Activated gamma-delta T cell treated with Interleukin-2 at 50 U/mL for 16 hours (primary cell): ENCODE measurements around the gene HK1.
"Not testable (repeated sequence)": the region's sequence is repeated elsewhere in the genome, so short reads cannot be mapped to it uniquely, and the experiment has no call there.

Source experiments
- DNase-seq: peaks from one replicate; pipeline ENCODE4 v3.0.0-alpha.2; 2020

The HK1 gene

DNA sequence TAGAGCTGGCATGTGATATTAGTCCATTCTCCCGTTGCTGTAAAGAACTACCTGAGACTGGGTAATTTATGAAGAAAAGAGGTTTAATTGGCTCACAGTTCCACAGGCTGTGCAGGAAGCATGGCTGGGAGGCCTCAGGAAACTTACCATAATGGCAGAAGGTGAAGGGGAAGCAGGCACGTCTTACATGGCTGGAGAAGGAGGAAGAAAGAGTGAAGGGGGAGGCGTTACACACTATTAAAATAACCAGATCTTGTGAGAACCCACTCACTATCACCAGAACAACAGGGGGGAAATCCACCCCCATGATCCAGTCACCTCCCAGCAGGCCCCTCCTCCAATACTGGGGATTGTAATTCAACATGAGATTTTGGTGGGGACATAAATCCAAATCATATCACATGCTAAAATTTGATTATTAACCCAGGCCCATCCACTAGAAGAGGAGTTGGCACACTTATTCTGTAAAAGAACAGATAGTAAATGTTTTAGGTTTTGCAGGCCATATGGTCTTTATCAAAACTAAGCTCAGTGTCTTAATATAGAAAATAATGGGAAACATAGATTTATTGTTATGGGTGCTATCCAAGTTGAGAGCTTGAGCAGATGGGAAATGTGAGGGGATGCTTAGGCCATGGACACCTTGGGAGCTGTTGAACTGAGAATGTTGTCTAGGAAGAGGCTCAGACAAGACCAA, 18.6 kb upstream of the HK1 start:
- no peak for DNase-seq

DNA sequence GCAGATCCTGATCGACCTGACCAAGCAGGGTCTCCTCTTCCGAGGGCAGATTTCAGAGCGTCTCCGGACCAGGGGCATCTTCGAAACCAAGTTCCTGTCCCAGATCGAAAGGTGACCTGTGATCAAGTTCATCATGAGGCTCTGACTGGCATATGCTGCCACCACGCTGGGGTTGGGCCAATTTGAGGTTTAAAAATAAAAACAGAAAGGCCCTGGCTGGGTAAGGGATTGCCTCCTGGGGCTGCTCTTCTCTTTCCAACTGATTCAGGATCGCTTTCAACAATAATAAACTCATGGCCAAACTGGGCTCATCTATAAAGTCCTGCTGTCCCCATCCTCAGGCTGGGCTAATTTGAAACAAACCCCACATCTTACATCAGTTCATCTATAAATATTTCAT, 17.1 kb upstream of the HK1 start:
- no peak for DNase-seq

DNA sequence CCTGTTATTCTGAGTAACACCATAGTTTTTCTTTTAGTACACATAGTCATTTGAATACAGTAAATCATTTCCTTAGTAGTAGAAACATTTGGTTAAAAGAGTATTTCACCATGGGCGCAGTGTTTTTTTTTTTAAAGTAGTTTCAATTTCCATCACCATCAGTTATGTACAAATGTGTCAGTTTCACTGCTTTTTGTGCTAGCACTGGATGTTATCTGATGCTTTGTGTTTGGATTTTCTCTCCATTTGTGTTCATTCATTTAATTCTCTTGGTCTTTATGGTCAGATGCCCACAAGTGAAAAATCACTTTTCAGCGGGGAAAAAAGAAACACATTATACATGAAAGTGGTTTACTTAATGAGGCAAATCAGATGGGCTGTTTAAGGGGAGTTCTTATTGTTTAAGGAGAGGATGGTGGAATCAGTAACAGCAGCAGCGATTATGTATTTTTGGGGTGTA, 16.0 kb upstream of the HK1 start:
- DNase-seq = no peak

DNA sequence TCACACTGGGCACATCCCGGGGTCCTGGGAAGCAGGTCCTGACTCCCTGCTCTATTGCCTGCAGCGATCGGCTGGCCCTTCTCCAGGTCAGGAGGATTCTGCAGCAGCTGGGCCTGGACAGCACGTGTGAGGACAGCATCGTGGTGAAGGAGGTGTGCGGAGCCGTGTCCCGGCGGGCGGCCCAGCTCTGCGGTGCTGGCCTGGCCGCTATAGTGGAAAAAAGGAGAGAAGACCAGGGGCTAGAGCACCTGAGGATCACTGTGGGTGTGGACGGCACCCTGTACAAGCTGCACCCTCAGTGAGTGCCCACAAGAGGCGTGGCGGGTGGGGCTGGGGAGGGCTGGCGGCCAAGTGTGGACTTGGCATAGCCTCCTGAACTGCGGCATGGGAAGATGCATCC, 12.8 kb upstream of the HK1 start:
- no peak for DNase-seq

DNA sequence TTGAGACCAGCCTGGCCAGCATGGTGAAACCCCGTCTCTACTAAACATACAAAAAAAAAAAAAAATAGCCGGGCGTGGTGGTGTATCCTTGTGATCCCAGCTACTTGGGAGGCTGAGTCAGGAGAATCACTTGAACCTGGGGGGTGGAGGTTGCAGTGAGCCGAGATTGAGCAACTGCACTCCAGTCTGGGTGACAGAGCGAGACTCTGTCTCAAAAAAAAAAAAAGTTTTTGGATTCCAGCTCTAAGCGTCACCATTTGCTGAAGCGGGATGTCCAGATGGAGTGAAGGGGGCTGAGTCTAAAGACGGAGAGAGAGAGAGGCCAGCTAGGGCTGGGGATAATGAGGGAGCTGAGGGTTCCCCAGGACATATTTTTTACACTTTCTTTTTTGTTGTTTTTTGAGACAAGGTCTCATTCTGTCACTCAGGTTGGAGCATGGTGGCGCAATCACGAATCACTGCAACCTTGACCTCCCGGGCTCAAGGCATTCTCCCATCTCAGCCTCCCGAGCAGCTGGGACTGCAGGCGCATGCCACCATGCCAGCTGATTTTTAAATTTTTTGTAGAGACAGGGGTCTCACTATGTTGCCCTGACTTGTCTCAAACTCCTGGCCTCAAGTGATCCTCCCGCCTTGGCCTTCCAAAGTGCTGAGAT, 9.4 kb upstream of the HK1 start:
- no peak for DNase-seq

DNA sequence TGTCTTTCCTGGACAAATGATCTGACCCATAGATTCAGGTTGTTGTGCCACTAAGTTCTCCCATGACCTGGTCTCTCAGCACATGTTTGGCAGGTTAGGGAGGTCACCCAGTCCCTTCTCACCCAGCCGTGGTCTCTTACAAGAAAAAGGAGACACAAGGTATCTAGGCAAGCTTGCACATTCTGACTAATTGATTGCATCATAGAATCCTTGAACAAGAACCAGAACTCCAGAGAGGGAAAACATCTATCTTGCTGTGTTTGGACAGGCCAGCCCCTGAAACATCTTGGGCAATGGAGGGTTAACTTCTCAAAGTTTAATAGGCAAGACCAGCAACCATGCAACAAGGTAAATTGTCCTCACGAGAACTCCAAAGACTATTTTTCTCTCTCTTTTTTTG, 8.5 kb upstream of the HK1 start:
- no peak for DNase-seq

DNA sequence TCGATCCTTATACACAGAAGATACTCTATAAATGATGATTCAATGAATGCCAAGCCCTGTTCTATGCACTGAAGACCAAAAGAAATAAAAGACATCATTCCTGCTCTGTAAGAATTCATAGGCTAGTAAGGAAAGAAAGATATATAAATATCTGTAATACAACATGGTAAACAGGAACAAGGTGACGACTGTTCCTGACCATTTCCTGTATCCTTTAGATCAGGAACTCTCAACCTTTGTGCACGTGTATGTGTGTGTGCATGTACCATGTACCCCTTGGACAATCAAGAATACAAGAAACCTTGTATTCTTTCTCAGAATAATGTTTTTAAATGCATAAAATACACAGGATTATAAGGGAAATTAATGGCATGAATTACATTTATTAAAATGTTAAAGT, 7.3 kb upstream of the HK1 start:
- no peak for DNase-seq

DNA sequence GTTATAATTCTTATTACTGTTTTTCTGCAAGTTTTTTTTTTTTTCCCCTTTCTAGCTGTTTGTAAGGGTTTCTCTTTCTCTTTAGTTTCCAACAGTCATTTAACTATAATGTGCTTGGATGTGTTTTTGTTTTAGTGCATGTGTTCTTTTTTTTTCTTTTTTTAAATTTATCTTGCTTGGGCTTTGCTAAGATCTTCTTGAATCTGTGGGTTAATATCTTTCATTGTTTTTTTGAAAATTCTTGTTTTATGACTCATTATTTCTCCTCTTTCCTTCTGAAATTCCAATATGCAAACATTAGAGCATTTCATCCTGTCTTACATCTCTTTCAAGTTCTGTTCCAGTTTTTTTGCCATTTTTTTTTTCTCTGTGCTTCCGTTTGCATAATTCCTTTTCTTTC, 5.7 kb upstream of the HK1 start:
- DNase-seq = no peak

DNA sequence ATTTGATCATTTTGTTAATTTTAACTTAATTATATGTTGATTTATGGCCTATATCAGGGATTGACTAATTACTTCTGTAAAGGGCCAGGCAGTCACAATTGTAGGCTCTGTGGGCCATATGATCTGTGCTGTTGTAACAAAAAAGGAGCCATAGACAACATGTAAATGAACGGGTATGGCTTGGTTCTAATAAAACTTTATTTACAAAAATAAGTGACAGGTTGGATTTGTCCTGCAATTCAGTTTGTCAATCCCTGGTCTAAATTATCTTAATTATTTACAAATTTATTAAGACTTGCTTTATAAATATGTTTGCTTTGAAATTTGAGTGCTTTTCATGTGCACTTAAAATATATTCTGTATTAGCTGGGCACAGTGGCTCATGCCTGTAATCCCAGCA, 2.9 kb upstream of the HK1 start:
- no peak for DNase-seq

DNA sequence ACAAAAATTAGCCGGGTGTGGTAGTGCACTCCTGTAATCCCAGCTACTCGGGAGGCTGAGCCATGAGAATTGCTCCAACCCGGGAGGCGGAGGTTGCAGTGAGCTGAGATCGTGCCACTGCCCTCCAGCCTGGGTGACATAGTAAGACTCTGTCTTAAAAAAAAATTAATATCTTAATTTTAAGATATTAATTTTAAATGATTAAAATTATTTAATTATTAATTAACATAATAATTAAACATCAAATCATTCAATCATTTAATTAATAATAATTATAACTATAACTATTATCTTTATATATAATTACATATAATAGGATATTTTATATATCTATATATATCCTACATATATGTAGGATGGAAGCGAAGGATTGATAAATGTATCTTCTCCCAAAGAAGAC, 1.8 kb upstream of the HK1 start:
- DNase-seq = no peak

DNA sequence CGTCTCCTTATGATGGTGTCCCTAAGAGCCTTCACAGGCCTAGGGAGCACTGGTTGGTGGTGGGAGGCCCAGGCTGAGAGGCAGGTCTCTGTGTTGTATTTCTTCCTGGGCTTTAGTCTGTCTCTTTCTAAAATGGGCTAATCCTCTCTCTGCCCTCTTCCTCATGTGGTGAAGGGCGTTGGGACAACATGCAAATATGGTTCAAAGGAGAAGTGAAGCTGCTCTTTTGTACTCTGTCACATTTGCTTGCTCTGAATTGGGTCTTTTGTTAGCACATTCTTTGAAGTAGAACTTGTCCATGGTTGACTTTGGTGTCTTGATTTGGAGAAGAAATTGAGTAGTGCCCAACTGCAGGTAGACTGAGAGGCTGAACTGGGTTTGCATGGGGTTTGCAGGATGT, 814 bp downstream of the HK1 start:
- no peak for DNase-seq

DNA sequence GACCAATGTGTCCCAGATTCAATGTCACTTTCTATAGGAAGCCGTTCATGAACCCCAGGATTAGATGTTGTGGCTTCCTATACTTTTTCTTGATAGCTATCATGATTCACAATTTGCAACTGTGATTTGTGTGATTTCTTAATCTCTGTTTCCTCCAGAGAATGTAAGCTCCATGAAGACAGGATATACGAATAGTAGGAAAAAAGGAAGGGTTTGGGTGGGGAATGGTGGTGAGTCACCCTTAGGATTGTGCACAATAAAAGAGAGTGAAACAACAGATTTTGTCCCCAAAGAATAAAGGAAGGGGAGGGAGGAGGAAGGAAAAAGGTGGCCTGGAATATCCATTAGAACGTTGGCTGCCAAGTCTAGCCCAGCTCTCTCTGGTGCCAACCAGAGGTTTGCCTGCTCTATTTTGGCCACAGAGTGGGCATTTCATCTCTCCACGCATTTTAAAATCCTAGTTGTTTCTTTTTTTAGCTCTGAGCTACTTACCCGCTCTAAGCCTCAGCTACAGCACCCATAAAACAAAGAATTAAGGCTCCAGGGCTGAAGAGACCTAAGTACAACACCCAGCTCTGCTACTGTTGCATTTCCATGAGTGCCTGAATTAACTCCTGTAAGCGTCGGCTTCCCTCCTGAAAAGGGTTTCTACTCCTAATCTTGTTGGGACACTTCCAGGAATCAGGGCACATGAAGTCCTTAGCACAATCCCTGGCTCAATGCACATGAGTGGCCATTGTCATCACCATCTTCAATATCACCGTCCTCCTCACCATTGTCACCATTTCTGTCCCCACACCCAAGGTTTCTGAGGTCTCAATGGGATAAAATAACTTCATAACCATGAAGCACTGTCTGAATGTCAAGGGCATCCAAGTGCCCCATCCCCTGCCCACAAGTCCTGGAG, 3.5 kb downstream of the HK1 start:
- no peak for DNase-seq

DNA sequence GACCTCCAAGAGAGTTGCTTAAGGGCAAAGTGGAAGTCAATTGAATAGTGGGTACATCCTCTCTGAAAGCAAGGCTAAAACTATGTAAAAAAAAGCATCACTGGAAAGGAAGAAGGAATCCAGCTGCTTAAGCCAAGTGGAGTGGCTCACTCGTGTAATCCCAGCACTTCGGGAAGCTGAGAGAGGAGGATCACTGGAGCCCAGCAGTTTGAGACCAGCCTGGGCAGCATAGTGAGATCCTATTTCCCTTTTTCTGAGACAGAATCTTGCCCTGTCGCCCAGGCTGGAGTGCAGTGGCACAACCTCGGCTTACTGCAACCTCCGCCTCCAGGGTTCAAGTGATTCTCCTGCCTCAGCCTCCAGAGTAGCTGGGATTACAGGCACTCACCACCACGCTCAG, 6.1 kb downstream of the HK1 start:
- not testable (repeated sequence) for DNase-seq

DNA sequence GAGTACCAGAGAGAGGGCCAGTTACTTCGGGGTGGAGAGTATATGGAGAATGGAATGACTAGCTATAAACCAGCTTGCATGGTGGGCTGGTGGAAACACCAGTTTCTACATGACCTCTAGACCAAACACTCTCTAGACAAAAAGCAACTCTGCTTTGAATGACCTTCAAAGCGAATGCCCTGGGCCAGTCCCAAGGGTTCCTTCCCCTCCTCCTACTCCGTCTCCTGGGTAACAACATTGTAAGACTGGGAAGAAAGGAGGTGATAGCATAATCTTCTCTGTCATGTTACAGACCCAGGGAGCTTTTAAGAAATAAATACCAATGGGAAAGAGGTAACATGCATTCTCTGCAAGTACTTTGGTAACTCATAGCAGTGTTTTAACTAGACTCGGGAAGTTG, 7.4 kb downstream of the HK1 start:
- DNase-seq = no peak

DNA sequence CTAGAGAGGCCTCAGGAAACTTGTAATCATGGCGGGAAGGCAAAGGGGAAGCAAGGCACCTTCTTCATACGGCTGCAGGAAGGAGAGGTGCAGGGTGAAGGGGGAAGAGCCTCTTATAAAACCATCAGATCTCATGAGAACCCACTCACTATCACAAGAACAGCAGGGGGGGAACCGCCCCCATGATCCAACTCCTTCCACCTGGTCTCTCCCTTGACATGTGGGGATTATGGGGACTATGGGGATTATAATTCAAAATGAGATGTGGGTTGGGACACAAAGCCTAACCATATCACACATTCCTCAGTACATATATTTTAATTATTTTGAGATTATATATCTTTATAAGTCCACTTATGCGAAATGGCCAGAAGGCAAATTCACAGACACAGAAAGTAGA, 8.9 kb downstream of the HK1 start:
- DNase-seq = no peak

DNA sequence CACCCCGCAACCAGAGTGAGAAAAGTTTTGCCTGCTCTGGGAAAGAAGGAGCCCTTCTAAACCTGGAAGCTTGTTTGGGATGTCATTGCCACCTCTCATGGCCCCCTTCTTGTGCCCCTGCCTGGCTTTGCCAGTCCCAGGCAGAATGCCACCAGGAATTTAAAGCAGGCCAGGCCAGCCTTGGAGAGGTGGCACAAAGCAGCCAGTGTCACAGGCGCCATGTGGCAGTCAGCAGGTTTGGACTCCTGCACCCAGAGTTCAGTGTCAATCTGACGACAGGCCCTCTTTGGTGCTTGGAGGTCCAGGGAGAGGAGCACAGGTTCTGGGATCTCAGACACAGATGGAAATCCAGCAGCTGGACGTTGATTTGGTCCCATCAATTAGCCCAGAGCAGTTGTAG, 12.7 kb downstream of the HK1 start:
- DNase-seq = no peak

DNA sequence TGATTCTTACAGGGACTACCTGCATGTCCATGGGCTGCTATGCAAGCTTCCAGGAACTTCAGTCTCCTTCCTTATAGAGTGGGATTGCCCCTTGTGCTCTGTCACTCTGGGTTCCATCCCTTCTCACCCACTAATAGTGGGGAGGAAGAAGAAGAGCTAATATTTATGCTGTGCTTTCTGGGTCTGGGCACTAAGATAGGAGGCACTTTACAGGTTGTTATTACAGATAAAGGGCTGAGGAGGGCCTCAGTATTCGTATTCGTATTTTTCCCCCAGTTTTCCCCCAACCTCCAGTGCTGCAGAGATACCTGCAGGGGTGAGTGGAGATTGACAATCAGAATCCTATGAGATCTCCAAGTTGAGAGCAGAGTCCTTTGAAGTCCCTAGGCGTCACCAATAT, 14.2 kb downstream of the HK1 start:
- DNase-seq = no peak

DNA sequence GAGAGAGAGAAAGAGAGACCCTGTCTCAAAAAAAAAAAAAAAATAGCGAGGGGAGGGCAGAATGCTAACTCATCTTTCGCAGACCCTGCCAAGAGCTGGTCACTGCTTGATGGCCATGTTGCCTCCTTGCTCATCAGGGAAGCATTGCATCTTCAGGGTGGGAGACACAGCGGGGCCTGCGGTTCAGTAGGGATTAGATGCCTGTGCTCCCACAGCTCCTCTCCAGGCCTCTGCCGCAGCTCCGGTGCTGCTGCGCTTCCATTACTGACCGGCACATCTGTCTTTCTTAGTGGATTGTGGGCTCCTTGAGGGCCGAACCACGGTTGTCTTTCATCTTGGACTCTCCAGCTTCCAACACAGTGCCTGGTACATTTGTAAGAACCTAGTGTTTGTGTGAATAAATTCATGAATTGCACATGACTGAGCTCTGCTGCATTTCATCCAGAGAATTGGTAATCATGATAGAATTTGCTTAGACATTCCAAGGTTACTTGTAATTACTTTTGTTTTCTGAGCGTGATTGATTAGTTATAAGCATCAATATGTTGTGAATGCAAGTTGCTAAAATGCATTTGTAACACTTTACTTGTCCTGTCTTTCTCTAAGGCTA, 16.8 kb downstream of the HK1 start:
- DNase-seq = no peak

DNA sequence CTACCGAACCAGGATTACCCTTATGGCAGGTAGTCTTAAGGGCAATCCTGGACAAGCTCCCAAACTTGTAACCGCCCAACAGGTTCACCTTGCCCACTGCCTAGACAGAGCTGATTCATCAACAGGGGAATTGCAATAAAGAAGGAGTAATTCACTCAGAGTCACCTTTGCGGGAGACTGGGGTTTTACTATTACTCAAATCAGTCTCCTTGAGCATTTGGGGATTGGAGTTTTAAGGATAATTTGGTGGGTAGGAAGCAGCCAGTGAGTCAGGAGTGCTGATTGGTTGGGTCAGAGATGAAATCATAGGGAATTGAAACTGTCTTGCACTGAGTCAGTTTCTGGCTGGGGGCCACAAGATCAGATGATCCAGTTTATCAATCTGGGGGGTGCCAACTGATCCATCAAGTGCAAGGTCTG, 25.3 kb downstream of the HK1 start:
- no peak for DNase-seq

DNA sequence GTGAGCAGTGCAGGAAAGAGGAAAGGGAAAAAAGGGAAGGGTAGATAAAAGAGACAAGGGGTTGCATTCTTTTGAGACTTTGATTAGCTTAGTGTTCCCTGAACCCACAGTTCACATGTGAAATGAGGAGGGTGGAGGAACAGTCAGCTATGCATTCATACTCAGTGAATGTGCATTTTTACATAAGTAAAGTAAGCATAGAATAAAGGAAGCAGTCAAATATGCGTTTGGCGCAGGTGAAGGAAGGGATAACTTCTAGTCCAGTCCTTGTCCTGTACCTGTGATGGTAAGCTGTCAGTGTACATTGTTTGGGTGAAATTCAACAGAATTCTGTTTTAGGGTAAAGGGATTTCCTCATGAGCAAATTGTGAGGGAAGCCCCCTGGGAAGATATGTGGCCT, 28.1 kb downstream of the HK1 start:
- no peak for DNase-seq

DNA sequence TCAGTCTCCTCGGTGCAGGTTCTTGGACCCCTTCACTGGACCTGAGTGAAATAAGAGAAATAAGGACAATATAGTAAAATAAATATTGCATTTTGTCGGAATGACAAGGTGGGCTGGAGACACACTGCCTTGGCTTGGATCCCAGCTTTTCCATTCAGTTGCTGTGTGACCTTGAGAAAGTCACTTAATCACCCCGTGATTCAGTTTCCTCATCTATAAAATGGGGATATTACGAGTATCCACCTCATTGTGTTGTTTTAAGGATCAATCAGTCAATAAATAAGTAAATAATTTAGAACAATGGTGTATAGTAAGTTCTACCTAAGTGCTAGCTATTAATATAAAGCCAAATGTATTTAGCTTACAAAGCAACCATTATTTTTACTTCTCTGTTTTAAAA, 29.1 kb downstream of the HK1 start:
- no peak for DNase-seq

DNA sequence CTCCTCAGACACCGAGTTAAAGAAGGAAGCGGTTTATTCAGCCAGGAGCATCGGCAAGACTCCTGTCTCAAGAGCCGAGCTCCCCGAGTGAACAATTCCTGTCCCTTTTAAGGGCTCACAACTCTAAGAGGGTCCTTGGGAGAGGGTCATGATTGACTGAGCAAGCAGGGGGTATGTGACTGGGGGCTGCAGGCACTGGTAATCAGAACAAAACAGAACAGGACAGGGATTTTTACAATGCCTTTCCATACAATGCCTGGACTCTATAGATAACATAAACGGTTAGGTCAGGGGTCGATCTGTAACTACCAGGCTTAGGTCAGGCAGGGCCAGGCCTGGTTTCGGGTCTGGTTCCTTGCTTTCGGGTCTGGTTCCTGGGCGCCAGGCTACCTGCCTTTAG, 30.0 kb downstream of the HK1 start:
- DNase-seq = not testable (repeated sequence)

DNA sequence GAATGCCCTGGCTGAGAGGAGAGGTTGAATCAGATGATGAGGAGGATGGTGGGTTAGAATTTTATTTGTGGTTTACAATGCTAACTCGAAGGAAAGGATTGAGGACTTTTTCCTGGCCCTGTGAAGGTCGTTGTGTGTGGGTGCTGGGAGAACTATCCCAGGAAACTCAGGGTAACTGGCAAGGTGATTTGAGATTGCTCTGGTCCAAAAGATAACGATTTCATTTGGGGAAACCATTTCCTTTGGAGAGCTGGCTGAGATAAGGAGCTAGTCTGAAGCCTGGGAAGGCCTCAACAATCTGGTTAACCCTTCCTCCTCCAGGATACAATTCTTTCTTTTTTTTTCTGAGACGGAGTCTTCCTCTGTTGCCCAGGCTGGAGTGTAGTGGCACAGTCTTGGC, 33.0 kb downstream of the HK1 start:
- no peak for DNase-seq

DNA sequence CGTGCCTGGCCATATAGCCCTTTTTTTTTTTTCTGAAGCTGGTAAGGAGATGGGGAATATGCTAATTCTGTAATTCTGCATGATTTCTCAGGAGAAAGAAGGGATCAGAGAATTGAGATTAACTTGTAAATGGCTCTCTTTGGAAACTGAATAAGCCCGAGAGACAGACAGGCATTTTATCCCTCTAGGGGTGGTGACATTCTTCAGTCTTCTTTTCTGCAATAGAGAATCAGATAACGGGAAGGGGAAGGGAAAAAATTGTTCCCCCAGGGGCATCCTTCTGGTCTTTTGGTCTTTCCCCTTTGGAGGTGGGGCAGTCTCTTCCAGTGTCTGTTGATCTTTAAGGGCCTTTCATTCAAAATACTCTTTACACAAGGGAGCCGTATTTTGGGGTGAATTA, 34.2 kb downstream of the HK1 start:
- DNase-seq = no peak
